Measurements from ENCODE around the gene RAD51B.

- TF ChIP-seq CTCF (IDR thresholded peaks at IDR 0.05): no peak
- TF ChIP-seq EP300 (IDR thresholded peaks at IDR 0.05): no peak
- no peak for TF ChIP-seq POLR2A (IDR thresholded peaks at IDR 0.05)
Observed at GRCh38 chr14:68562911-68563250, 743.3 kb downstream of the RAD51B start.

All from tibial nerve (tissue), 4 donors.